SK-N-SH treated with all-trans-retinoic acid at 6 μM for 48 hours (cell line): Measurements from ENCODE around the gene SEMA5B.

Experiments
- BACH2 ChIP-seq: fragments of 250-450 bp; sonication (Bioruptor Pico); IDR thresholded peaks from 2 replicates; pipeline ENCODE4 v1.9.0; 2021; ENCODE audit warnings: mild to moderate bottlenecking, borderline replicate concordance
- CSDC2 ChIP-seq: fragments of 250-450 bp; sonication (Bioruptor Pico); IDR thresholded peaks from 2 replicates; pipeline ENCODE4 v1.5.0; 2020; ENCODE audit warnings: mild to moderate bottlenecking, moderate library complexity
- GLIS3 ChIP-seq: fragments of 250-450 bp; sonication (Bioruptor Pico); IDR thresholded peaks from 2 replicates; pipeline ENCODE4 v1.5.0; 2020; ENCODE audit warnings: mild to moderate bottlenecking, moderate library complexity
- ISL1 ChIP-seq: fragments of 250-450 bp; sonication (Bioruptor Pico); IDR thresholded peaks from 2 replicates; pipeline ENCODE4 v2.1.2; 2022; ENCODE audit warnings: mild to moderate bottlenecking, moderate library complexity
- RARB ChIP-seq: fragments of 250-450 bp; sonication (Bioruptor Pico); IDR thresholded peaks from 2 replicates; pipeline ENCODE4 v1.8.0; 2021; ENCODE audit warnings: mild to moderate bottlenecking, moderate library complexity
- ZFP3 ChIP-seq: fragments of 250-450 bp; sonication (Bioruptor Pico); IDR thresholded peaks from 2 replicates; pipeline ENCODE4 v1.5.0; 2020; ENCODE audit warnings: mild to moderate bottlenecking, moderate library complexity
- ZFP30 ChIP-seq: fragments of 450-650 bp; formaldehyde crosslinking; IDR thresholded peaks from 2 replicates; pipeline ENCODE4 v1.5.0; 2022; ENCODE audit warnings: mild to moderate bottlenecking, moderate library complexity
- ZNF70 ChIP-seq: fragments of 450-650 bp; formaldehyde crosslinking; IDR thresholded peaks from 2 replicates; pipeline ENCODE4 v1.5.0; 2020; ENCODE audit warnings: mild to moderate bottlenecking, moderate library complexity

DNA sequence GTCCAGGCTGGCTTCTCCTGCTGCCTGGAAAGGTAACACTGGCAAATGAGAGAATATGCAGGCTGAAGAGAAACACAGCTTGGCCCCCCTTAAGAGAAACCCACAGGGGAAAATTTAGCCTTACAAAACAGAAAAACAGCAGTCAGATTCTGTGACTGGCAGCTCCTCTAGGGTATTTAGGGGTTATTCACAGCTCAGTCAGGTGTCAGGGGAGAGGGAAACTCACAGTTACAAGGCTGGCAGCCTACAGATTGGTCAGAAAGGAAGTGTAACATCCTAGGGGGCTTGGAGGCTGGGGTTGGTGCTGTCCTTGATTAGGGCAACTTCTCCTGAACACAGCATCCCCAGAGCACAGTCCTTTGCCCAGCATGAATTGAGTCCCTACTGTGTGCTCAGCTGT is 81.4 kb downstream of the SEMA5B start:
- no peak for TF ChIP-seq CSDC2
- no peak for TF ChIP-seq ZFP3 (CRISPR knock-in tag)
- no peak for TF ChIP-seq ZNF70 (CRISPR knock-in tag)
- TF ChIP-seq ISL1 (CRISPR knock-in tag) = no peak
- no peak for TF ChIP-seq ZFP30 (CRISPR knock-in tag)
- no peak for TF ChIP-seq GLIS3 (CRISPR knock-in tag)
- TF ChIP-seq RARB (CRISPR knock-in tag) = no peak
- no peak for TF ChIP-seq BACH2 (CRISPR knock-in tag)
